GM10248 (cell line): ENCODE measurements around the gene JMJD4.

Experiments used
- CTCF ChIA-PET: fragments of 300-600 bp; sonication (Branson Sonifier 250); formaldehyde crosslinking; extraction: SDS; loops from one replicate; lab custom pipeline; 2021; ENCODE audit warnings: antibody characterized with exemption; lab: Yijun Ruan, JAX
- POLR2A ChIA-PET: fragments of 350-650 bp; sonication (Branson Sonifier 250); formaldehyde crosslinking; extraction: SDS; loops from one replicate; lab custom pipeline; 2020; ENCODE audit warnings: antibody characterized with exemption; lab: Yijun Ruan, JAX
- DNase-seq: peaks from one replicate; pipeline ENCODE4 v3.0.0; 2012; ENCODE audit errors: extremely low spot score
- TF ChIP-seq, protein P1 (sequence below): IDR thresholded peaks from 2 replicates; pipeline ENCODE4 v1.5.1; 2012; ENCODE audit warnings: mild to moderate bottlenecking, low read depth; ENCODE audit errors: extremely low read depth, missing control alignments, control extremely low read depth

The JMJD4 gene

DNA sequence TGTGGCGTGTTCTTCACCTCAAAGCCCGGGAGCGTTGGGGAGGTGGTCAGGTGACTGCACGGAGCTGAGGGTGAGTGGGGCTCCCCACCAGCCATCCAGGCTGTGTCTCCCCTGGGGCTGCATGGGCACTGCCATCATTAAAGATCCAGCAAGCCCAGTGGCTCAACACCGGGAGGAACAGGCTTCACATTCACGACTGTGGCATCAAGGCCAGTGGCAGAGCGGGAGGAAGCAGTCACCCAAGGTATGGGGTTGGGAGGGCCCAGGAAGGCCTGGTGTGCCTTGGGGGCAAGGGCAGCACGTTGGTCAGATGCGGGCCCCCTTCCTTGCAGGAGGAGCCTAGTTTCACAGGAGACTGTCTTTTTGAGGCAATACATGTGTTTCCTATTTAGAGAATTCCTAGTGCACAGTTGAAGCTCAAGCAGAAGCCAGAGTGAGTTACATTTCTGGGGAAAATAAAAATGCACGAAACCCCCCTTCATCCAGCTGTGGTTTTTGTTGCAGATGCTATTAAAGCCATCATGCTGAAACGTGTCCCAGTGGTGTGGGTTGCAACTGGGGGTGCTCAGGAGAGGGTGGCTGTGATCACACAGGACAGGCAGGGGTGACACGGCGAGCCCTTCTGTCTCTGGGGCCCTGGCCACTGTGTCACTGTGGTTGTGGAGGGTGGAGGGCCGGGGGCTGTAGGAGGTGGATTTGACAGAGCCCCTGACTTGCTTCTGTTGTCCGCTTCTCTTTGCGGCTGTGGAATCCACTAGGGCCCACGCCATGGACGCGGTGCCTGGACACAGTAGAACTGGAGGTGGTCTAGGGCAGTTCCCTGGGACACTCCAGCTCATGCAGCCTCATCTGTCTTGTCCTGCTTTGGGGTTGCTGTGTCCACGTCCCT, 34.2 kb upstream of the JMJD4 start:
- TF ChIP-seq, protein P1, sequence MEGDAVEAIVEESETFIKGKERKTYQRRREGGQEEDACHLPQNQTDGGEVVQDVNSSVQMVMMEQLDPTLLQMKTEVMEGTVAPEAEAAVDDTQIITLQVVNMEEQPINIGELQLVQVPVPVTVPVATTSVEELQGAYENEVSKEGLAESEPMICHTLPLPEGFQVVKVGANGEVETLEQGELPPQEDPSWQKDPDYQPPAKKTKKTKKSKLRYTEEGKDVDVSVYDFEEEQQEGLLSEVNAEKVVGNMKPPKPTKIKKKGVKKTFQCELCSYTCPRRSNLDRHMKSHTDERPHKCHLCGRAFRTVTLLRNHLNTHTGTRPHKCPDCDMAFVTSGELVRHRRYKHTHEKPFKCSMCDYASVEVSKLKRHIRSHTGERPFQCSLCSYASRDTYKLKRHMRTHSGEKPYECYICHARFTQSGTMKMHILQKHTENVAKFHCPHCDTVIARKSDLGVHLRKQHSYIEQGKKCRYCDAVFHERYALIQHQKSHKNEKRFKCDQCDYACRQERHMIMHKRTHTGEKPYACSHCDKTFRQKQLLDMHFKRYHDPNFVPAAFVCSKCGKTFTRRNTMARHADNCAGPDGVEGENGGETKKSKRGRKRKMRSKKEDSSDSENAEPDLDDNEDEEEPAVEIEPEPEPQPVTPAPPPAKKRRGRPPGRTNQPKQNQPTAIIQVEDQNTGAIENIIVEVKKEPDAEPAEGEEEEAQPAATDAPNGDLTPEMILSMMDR: no peak
- POLR2A ChIA-PET: no interaction called here
- no peak for DNase-seq
- CTCF ChIA-PET: interaction anchor here (1.4 kb wide), 1 partner anchor 11 kb away, joined by 4 read pairs; no protein-coding TSS in a partner anchor

DNA sequence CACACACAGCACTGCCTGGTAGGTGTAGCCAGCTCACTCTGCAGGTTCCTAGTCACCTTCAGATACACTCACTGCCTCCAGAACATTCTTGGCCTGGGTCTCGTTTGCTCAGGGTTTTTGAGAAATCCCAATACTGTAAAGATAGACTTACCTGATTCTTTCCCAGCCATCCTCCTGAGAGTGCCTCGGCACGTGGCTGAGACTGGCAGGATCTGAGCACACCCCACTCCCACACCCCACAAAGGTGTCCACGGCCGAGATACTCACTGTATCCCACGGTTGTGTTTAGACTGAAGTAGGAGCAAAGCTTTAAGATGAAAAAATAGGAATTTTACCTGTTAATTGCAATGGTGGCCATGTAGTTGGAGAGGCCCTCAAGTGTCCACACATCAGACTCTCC, 33.5 kb upstream of the JMJD4 start:
- POLR2A ChIA-PET: no interaction called here
- TF ChIP-seq, protein P1: no peak
- CTCF ChIA-PET: interaction anchor here (1.4 kb wide), 1 partner anchor 10 kb away, joined by 4 read pairs; no protein-coding TSS in a partner anchor
- no peak for DNase-seq

DNA sequence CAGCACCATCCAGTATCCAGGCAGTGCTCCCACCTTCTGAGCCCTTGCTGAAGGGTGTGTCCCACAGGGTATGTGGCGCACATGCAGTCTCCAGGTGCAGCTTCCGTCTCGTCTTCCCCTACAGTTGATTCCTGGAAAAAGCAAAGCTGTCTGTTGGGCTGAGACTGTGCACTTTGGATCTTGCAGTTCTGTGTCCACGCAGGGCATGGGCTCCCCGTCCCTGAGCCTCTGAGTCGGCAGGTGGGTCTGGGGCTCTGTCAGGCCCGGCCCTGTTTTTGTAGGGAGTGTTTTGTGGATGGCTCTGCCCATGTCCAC, 33.0 kb upstream of the JMJD4 start:
- TF ChIP-seq, protein P1: no peak
- DNase-seq: no peak
- POLR2A ChIA-PET: no interaction called here
- CTCF ChIA-PET: interaction anchor here (1.4 kb wide), 1 partner anchor 10 kb away, joined by 4 read pairs; no protein-coding TSS in a partner anchor

DNA sequence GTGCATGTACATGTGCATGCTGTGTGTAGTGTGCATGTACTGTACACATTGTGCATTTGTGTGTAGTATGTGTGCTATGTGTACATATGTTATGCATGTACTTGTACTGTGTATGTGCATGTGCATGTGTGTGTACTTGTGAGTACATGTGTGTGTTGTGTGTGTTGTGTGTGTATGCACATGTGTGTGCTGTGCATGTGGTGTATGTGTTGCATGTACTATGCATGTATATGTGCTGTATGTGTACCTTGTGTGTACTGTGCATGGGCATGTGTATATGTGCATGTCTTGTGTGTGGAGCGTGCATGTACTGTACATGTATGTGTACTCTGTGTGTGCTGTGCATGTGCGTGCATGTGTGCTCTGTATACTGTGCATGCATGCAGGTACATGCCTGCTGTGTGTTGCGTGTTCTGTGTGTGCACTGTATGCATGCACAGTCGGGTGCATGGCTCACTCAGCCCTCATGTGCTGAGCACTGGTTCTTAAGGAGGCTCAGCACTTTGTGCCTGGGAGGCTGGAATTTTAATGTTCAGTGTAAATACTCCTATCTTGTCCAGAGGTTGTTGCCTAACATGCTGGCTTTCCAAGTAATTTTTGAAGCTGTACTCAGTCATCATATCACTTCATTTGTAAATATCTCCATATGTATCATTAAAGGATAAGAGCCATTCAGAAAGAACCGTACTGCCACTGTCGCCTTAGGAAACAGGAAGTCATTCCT, 32.5 kb upstream of the JMJD4 start:
- no peak for DNase-seq
- ChIA-PET POLR2A (no interaction called here), CTCF (interaction anchor here (1.4 kb wide), 1 partner anchor 9 kb away, joined by 4 read pairs; no protein-coding TSS in a partner anchor)

DNA sequence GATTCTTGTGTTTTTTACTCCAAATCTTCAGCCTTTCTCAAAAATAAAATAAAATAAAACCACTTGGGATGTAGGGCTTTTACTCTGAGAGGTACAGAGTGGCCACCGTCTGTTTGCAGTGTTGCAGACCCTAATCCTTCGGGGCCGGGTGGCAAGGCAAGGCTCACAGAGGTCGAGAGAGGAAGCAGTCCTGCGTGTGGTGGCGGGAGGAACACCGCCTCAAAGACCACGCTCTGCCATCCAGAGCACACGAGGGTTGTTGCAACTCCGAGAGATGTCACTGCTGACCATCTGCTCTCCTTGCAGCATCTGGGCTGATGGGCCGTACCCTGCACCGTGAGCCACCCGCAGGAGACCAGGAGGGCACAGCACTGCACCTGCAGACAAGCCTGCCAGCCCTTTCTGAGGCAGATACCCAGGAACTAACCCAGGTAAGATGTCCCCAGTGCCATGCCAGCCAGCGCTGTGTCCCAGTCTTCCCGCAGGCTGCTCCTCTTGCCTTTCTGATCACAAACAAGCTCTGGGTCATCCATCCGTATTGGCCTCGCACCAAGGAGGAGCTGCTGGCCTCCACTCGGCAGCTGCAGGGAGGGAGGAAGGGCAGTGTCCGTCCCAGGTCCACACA, 31.7 kb upstream of the JMJD4 start:
- no peak for DNase-seq
- TF ChIP-seq, protein P1: no peak
- ChIA-PET CTCF (no interaction called here), POLR2A (no interaction called here)

More for the DNA sequence above, 32.5 kb upstream of the JMJD4 start:
- TF ChIP-seq, protein P1: no peak

DNA sequence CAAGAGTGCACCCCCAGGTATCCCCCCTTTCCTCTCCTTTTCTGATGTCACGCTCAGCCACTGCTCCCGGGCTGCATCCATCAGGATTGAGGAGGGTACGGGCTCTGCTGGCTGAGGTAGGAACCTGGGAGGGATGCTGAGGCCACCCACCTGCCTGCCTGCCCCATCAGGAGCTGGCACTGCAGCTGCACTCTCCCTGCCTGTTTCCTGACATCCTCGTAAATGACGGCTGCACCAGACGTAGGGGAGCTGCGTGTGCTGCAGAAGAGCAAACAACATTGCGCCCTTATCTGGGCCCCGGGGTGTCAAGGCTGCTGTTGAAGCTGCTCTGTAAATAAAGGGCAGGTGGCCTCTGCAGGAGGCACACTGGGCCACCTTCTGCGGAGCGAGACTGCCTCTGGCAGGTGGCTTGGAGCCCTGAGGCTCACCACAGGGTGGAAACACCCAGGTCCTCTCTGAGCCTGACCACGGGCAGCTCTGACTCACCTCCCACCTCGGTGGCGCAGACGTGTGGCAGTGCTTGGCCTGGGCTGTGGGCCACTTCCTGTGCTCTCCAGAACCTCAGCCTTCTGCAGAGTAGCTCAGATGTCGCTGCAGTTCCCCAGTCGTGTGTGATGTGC, 31.0 kb upstream of the JMJD4 start:
- no peak for DNase-seq
- POLR2A ChIA-PET: no interaction called here
- CTCF ChIA-PET: no interaction called here
- TF ChIP-seq, protein P1: no peak
